ENCODE measurements around the gene PHF23. TPM values are rescaled to one million over a fixed set of nuclear protein-coding genes. Genes with fewer than 3 reads are reported as not detected.

The PHF23 gene
- total RNA-seq, 1 donor: 24.2 TPM

DNA sequence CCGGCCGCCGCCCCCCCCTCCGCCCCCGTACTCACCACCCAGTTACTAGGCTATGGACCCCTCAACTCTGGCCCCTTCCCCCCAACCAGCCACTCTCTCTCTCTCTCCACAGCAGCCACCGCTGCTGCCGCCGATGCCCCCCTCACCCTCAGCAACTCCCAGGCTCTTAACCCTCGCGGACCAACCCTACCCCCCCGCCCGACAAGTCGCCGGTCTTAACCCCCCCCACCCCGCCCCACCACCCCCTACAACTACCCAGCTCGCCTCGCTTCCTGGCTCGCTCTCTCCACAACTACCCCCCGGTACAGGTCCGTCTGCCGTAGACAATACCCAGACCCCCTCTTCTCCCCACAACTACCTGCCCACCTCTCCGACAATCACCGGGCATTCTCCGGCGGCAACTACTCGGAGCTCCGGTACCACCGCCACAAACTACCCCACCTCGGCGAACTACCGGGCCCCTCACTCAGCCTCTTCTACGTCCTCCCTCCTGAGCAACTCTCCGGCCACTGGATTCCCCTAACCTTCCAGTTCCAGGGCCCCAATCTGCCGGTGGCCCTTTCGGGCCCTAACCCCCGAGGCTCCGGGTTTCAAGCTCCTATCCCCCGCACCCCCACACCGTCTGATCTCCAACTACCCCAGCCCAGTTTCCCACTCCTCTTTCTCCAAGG lies 702 bp downstream of the PHF23 start:
- DNase-seq (ENCODE audit: low read depth in 2 of 3, low spot score in 2 of 3): peak in 1 of 3 donors; percentile 36

DNA sequence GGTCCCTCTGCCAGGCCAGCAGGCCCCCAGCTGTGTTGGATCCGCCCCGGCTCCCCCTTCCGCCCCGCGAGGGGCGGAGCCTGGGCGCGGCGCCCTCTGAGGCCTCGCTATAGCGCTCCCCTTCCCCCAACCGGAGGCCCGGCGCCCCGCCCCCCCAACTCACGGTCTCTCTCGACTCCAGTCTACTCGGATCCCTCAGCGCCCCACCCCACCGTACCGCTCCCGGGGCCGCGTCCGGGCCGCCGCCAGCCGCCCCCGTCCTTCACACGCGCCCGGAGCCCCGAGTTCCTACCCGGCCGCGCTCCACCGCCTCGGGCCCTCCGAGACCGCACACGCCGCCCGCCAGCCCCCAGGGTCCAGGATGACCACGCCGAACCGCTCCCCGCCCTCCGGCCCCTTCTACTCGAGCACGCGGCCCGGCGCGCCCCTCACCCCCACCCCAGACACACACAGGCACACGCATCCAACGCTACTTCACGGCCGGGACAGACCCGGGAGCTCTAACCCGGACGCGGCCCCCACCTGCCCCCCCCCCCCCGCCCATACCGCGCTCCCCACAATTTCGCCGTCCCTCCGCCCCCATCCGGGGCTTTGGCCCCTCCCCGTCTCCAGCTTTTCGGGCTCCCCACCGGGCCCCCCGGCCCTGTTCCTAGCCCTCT lies 1.4 kb downstream of the PHF23 start:
- peak in 2 of 3 donors; percentile 68 to 70 for DNase-seq (ENCODE audit: low read depth in 2 of 3, low spot score in 2 of 3)

DNA sequence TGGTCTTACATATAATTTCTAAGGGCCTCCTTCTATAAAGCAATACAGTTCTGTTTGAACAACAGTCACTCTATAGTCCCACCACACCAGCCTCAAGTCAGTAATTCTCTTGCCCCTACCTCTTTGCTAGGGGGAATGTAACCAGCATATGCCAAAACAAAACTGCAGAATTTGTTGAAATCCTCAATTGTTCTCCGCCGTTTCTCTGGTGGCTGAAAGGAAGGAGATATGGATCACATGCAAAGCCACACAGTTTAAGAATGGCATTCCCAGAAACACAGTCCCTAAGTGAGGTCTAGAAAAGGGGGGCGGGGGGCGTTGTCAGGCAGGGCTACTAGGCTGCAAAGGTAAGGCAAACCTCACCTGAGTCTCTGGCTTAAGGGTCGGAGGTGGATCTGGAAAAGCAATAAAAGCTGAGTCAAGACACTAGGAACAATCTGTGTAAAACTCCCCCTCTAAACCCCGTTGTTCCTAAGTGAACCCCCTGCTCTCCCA lies 1.9 kb downstream of the PHF23 start:
- no peak for DNase-seq (ENCODE audit: low read depth in 2 of 3, low spot score in 2 of 3)

DNA sequence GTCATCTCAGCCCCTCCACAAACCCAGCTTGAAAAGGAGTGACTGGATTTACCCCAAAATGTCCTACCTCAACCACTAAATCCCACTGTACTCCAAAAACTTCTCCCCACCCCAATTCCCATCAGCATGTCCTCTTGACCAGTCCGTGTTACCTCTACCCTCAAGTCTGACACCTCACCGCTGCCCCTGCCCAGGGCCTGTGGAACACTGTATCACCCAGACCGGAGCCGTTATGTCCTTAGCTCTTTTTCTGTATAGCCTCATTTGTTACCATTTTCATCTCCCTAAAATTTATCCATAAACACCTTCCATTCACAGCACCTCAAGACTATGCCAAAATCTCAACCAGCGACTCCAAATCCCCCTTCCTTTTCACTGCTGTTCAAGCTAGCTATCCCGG lies 2.4 kb downstream of the PHF23 start:
- DNase-seq (ENCODE audit: low read depth in 2 of 3, low spot score in 2 of 3): no peak

DNA sequence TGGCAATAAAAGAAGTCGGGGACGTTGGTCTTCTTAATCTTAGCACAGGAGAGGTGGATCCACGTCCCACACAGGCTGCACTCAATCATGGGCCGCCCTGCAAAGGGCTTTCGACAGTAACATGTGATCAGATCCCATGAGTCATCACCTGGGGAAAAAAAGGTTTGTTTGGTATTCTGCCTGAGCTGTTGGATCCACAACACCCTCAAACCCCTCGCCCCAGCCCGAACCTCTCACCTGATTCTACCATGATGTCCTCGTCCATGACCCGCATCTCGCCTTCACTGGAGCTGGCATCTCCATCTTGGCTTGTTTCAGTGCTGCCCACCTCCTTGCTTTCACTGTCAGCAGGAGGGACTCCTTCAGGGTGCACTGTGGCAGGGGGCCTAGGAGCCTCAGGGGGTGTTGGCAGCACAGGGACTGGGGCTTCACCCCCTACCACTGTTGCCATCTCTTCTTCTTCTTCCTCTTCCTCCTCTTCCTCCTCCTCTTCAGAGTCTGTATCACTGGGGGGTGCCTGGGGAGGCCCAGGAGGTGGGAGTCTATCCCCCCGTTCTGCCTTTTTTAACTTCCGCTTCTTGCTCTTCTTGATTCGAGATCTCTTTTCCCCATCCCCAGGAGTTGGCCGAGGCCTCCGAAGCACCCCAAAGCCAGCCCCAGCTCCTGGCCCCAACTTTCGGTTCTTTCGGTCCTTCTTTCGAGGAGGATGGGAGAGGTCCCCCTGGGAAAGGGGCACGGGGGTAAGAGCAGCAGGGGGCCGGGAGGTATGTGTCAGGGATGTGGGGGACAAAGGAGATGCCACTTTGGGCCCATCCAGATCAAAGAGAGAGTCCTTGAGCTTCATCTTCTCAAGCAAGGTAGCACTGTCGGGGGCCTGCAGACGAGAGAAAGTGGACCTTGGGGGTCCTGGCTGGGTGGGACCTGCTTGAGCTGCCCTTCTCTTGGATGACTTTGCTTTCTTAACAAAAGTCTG lies 3.3 kb downstream of the PHF23 start:
- no peak for DNase-seq (ENCODE audit: low read depth in 2 of 3, low spot score in 2 of 3)

- DNase-seq (ENCODE audit: low read depth in 2 of 3, low spot score in 2 of 3): peak; percentile 90 to 96 (median 95)
Observed at GRCh38 chr17:7234083-7234951, 4.9 kb downstream of the PHF23 start, which contains the start of gene DVL2. DVL2 (minus strand) TSS chr17:7234517; CDS start chr17:7234262, 255 bp downstream.

GRCh38 chr17:7233701-7234082 lies 5.6 kb downstream of the PHF23 start:
- peak in 1 of 3 donors; percentile 59 for DNase-seq (ENCODE audit: low read depth in 2 of 3, low spot score in 2 of 3)

DNA sequence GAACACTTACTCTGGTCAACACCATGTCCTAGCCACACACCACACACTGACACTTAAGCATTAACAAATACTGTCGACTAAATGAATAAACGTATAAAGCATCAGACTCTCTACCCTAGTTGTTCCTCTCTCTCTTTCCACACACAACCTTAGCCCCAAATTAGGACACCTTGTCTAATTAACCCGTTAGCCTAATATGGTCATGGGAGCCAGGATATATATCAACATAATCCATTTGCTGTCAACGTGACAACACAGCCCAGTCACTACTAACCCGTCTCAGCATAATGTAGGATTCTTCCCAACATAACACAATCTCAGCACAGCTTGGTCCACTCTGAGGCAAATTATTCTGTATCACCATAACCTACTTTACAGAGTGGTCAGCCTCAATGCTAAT lies 7.1 kb downstream of the PHF23 start:
- no peak for DNase-seq (ENCODE audit: low read depth in 2 of 3, low spot score in 2 of 3)

DNA sequence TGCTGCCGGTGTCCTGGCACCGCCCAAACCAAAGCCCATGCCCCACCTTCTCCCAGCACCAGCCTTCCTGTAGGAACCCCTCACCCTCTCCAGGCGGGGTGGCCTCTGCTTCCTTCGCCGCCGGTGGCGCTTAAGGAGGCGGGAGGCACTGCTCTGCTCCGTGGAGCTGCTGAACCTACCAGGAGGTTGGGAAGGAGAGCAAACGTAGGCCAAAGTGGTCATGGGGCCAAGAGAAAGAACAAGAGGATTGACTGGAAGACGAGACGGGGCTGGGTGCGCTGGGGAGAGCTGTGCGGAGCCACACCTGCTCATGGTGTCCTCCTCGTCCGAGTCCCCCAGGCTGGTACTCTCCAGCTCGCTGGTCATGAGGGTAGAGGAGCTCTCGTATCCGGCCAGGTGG lies 9.8 kb downstream of the PHF23 start:
- DNase-seq (ENCODE audit: low read depth in 2 of 3, low spot score in 2 of 3): no peak

DNA sequence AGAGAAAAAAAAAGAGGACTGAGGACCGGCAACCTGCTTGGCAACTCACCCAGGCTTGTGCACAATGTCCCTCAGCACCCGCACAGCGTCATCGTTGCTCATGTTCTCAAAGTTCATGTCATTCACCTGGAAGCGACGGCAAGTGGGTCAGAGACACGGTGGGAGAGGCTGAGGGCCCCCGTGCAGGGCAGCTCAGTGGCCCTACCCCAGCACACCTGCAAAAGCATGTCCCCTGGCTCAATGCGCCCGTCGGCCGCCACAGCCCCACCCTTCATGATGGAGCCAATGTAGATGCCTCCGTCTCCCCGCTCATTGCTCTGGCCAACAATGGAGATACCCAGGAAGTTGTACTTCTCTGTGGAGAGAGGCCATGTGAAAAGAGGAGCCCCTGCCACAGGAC lies 10.3 kb downstream of the PHF23 start:
- no peak for DNase-seq (ENCODE audit: low read depth in 2 of 3, low spot score in 2 of 3)

GRCh38 chr17:7226721-7227710 lies 12.2 kb downstream of the PHF23 start:
- no peak for DNase-seq (ENCODE audit: low read depth in 2 of 3, low spot score in 2 of 3)

DNA sequence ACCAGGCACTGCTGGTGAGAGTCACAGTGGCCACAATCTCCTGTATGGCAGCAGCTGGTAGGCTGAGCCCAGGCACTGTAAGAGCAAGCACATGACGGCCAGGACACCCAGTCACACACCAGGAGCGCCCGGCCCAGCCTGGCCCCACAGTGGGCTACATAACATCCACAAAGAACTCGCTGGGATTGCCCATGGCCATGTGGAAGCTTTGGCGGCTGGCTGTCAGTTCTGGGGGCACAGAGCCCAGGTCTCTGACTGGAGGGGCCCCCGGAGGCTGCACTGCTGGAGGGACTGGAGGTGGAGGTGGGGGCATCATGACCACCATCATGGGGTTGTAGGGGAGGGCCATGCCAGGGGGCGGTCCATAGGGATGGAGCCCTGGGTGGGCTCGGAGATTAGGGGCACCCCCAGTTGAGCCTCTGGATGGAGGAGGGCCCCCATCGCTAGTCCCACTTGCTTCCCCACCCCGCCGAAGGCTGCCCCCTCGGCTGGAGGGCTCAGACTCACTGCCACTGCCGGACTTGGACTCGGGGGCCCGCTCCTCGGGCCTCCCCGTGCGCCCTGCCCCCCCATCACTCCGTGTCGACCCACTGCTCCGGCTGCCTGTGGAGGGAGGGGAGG lies 13.4 kb downstream of the PHF23 start:
- no peak for DNase-seq (ENCODE audit: low read depth in 2 of 3, low spot score in 2 of 3)

DNA sequence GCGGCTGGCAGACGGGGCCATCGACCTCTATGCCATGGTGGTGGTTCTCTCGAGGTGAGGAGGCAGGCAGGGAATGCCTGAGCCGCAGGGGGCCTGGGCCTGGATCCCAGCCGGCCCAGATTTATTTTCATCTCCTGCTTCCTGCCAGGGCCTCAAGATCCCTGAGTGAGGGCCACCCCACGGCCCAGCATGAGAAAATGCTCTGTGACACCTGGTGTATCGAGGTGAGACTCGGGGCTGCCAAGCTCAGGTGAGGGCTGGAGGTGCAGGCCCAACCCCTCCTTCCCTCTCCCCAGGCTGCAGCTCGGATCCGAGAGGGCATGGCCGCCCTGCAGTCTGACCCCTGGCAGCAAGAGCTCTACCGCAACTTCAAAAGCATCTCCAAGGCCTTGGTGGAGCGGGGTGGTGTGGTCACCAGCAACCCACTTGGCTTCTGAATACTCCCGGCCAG lies 14.6 kb downstream of the PHF23 start:
- DNase-seq (ENCODE audit: low read depth in 2 of 3, low spot score in 2 of 3): no peak

GRCh38 chr17:7224110-7224509 lies 15.1 kb downstream of the PHF23 start:
- DNase-seq (ENCODE audit: low read depth in 2 of 3, low spot score in 2 of 3): no peak

DNA sequence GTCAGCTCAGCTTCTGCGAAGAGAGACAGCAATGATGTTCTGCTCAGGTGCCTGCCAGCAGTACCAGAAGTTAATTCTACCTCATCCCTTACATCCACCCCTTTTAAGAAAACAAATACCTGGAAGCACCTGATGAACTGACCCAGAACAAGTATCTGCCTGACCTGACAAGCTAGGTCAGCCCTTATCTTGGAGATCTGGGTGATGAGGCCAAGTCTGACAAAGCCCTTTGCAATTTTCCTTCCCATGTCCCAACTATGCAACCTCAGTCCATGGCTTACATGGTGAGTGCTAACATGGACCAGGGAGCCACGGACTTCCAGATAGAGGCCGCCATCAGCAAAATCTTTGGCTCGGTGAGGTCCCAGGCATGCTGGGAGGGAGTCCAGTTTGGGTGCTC lies 15.9 kb downstream of the PHF23 start:
- no peak for DNase-seq (ENCODE audit: low read depth in 2 of 3, low spot score in 2 of 3)

DNA sequence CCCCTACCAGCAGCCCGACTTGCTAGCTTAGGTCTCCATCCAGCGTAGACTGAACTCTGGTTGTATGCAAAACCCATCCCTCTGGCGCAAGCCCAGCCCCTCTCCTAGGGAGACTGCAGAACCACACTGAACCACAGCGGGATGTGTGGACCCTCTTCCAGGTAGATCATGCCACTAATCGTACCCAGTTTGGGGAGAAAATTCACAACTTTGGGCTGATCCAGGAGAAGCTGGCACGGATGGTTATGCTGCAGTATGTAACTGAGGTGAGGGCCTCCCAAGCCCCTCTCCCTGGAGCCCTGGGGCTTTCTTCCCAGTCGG lies 16.3 kb downstream of the PHF23 start:
- no peak for DNase-seq (ENCODE audit: low read depth in 2 of 3, low spot score in 2 of 3)

GRCh38 chr17:7222093-7222971 lies 16.9 kb downstream of the PHF23 start:
- no peak for DNase-seq (ENCODE audit: low read depth in 2 of 3, low spot score in 2 of 3)
